Right ventricle myocardium superior (tissue), 1 donor: ENCODE data around the gene TNFRSF19. TPM values are rescaled to one million over a fixed set of nuclear protein-coding genes. Genes with fewer than 3 reads are reported as not detected.

Experiments used
- ATAC-seq: fragments of 200-7000 bp; cut with Tn5 transposase; one replicate; pipeline ENCODE4 v1.9.1; 2020; ENCODE audit warnings: mild to moderate bottlenecking; ENCODE audit not compliant: poor library complexity
- DNase-seq: peaks from one replicate; pipeline ENCODE4 v3.0.0-alpha.2; 2020
- intact Hi-C: fragments of 100-400 bp; cut with DNase I; formaldehyde crosslinking; loops from one replicate; pipeline ENCODE4 v1.11.2; 2022
- total RNA-seq: library from RNA; stranded (reverse); fragmentation: NEBNext Ultra II Directional; extraction: Animal tissue kit (Norgen Biotek cat#: 25700); gene quantifications from one replicate; pipeline ENCODE4 v1.2.1, GENCODE V29; 2021
- donor health status: DM: no; HTN: yes; CAD: no; lungs with severe emphysema.

TNFRSF19 gene
- total RNA-seq, 1 donor from 2014 or later: 30.2 TPM

DNA sequence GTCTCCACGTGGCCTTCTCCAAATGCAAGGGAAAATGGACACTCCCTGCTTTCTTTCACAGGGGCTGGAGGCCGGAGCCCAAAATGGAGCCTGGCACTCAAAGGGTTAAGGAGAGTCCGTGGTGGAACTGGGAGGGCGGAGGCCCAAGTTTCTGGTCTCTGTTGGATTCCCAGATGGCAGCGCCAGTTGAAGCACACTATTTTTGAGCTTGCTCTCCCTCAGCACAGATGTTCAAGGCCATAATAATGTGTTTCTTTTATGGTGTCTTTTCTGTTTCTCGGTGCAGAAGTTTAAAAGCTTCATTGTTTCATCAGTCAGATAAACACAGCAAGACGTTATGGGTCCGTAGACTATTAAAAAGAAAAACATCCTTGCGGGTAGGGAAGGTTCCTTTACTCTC lies 67.6 kb downstream of the TNFRSF19 start:
- peak; percentile 62 for ATAC-seq
- peak; percentile 54 for DNase-seq
- intact Hi-C loops: no loop called here

DNA sequence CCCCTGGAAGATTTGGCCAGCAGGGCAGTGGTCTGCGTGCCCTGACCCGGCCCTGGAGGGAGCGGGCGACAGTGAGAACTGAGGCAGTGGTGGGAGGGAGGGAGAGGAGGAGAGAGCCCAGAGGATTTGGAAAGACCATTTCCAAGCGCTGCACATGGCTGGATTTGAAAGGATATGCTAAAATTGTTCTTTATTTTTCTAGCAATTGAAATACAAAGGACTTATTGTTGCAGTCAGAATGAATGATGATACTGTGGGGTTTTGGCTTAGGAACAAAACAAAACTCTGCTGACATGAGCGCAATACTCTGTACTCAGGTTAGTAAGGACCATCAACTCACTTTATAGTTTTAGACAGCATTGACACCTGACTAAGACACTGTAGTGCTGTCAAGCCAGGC lies 69.5 kb downstream of the TNFRSF19 start:
- DNase-seq (no peak), ATAC-seq (no peak)
- intact Hi-C loops: no loop called here

DNA sequence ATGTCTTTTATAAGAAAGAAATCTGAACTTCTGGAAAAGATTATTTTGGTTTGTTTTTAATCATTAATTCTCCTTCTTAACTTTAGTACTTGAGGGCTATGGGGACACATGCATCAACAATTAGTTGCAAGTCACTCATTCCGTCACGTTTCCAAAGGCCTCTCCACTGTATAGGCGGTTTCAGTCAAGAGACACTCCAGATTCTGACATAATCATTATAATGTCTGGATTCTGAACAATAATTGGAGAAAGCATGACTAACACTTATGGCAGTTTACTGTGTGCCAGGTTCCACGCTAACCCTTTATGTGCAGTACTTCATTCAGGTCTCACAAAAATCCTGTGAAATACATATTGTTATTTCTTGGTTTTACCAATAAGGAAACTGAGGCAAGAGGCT lies 71.9 kb downstream of the TNFRSF19 start:
- intact Hi-C loops: no loop called here
- ATAC-seq: no peak
- no peak for DNase-seq

DNA sequence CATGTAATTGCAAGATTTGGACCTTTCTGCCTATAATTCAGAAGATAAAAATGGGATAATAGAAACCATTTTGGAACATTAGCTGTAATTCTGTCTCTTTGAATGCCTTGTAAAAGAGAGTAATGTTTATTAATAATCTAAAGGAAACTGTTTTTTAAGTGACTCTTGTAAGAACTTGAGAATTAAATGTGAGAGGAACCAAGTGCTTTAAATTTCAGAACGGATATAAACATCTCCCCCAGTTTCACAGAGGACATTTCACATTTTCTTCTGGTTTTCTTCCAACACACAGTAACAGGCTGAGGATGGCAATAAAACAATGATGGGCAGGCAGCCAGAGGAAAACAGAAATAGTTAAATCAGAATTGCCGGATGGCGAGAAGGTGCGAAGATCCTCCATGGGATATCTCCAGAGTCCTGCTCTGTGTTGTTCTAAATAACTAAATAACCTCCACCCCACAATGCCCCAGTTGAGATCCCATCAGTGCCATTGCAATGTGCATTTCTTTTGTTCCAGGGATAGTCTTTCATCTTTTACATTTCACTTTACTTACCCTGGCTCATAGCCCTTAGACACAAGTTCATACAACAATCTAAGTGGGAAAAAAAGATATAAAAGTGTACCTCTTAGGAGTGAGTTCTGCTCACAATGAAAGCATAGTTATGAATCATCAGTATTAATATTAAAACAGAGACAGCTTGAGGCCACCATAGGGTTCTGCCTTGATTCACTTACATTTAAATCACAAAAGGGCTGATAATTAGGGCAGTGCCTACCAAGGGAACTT lies 73.3 kb downstream of the TNFRSF19 start:
- no peak for ATAC-seq
- no peak for DNase-seq
- intact Hi-C loops: no loop called here

DNA sequence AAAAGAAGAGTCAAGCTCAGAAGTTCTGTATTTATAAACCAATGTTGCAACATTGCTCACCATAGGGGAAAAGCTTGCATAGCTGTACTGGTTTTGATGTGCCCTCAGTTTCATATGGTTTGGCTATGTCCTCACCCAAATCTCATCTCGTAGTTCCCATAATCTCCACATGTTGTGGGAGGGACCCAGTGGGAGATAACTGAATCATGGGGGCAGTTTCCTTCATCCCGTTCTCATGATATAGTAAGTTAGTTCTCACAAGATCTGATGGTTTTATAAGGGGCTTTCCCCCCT lies 73.9 kb downstream of the TNFRSF19 start:
- no peak for ATAC-seq
- DNase-seq: no peak
- intact Hi-C loops: no loop called here

DNA sequence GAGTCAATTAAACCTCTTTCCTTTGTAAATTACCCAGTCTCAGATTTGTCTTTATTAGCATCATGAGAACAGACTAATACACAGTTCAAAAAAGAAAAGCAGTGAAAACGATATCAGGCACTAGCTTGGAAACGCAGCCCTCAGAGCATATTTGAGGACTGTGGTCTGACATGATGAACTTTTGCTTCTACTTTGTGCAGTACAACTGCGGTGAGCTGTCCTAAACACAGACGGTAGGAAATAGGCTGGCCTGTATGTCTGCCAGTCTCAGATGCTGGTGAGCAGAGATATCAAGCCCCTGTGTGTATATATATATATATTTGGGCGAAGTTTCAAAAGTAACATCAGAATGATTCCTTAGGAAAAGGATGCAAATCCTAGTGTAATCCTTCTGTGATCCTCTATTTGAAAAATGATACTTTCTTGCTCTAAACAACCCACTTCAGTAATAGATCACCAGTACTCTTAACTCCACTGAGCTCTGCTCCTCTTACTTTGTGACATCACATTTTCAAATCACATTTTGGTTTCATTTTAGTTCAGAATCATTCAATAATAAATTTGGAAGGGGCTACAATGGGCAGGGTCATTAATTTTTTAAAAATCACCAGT lies 74.4 kb downstream of the TNFRSF19 start:
- DNase-seq: no peak
- peak; percentile 38 for ATAC-seq
- intact Hi-C loops: no loop called here

DNA sequence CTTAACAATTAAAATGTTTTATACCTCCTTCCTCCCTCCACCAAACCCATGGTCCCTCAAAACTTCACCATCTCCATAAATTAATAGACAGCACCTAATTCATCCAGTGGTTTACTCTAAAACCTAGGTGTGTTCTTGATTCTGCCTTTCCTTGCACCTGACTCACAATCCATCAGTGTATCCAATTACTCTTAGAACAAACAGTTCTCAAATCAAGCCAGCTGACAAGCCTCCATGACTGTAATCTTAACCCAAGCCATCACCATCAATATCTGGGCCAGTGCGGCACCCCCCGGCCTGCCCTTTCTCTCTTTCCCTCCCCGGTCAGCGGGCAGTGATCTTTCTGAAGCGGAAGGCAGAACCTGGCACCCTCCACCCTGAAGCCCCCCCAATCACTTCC lies 75.6 kb downstream of the TNFRSF19 start:
- ATAC-seq (no peak), DNase-seq (no peak)
- intact Hi-C loops: no loop called here

DNA sequence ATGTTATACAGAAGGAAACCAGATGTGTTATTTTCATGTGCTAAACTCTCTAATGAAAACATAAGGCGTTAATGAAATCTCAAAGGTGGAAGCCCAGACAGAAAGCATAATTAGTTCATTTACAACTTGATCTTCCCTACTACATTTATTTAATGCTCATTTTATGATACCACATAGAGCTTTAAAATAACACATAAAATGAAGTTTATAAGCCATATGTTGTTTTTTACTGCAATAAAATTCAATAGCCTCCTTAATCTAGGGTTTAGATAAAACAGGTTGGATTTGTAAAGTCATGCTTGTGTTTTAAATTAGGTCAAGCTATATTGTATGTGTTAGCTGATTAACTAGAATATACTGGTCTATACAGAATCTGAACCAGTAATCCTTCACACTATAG lies 81.2 kb downstream of the TNFRSF19 start:
- intact Hi-C loops: no loop called here
- ATAC-seq (no peak), DNase-seq (no peak)

DNA sequence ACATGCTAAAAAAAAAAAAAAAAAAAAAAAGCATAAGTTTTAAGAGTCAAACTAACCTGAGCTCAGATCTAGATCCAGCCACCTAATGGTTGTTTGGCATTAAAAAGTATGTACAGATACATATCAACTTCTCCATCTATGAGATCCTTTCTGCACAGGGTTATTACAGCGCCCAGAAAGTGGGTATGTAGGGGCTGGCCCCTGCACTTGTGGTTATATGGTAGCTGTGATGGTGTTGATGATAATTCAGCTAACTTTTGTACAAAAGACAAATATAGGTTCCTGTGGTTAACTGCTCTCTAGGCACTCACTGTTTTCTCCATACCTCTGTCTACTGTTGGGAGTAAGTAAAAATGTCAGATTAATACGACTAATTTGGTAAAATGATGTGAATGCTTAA lies 81.7 kb downstream of the TNFRSF19 start:
- no peak for ATAC-seq
- no peak for DNase-seq
- intact Hi-C loops: no loop called here

DNA sequence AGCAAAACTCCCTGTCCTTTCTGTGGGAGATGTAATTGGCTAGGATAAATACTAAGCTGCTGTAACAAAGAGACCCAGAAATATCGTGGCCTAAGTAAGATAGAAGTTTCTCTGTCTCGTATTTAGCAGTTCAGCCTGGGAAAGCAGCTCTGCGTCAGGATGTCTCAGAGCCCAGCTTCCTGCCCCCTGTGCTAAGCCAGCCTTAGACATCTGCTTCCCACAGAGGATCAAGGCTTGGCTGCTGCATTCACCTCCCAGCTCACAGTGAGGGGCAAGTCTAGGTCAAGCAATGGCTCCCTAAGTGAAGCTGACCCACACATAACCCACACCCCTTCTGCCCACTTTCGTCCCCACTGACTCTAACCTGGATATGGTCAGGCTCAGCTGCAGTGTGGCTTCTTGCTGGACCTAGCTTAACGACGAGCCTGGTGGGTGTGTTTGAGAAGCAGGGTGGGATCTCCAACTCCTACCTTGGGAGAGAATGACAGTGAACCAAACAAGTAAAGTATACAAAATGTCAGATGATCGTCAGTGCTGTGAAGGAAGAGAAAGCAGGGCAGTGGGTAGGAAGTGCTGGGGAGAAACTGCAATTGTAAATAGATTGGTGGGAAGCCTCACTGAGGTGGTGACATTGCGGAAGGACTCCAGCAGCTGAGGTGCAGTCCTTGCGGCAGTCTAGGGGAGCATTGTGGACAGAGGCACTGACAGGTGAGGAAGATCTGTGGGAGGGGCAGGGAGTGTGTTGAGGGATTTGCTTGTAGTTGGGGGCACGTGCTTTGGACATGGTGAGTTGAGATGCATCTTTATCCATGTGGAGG lies 82.9 kb downstream of the TNFRSF19 start:
- ATAC-seq: peak; percentile 26
- intact Hi-C loops: no loop called here
- no peak for DNase-seq

DNA sequence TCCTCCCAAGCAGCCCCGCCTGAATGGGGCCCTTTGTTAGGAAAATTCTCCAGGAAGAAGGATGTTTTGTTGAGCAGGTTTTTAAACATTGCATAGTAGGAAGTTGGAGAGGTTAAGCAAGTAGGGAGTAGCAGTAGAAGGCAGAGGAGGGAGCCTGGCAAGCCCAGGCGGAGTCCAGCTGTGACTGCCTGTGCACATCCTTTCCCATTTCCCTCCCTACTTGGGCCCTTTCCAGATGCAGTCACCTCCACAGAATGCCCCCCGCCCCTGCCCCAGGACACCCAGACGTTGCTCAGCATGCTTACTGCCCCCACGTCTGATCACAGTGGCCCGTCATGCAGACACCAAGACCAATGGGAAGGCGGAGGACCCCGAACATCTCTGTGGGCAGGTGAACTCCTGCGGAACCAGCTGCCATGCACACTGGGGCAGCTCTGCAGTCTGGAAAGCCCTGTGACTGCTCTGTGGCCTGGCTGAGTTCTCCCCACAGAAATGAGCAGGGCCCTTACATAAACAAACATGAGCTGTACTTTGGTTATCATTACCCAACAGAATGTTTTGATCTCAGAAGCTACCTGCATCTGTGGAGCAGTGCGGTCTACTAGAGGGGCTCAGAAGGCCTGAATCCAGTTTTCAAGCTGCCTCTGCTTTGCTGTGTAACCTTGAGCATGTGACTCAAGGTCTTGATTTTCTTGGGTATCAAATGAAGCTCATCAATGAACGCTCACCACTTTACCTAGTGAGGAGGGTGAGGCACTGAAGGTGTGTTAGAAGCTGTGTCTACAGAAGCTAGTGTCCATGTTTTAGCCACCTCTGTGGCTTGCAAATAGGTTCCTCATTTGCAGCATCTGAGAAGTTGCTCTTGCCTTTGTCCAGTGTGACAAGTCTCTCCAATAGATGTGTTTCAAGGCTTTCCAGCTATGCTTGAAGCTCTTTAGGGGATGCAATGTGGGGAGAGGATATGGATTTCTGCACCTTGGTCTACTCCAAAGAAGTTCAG lies 84.2 kb downstream of the TNFRSF19 start:
- ATAC-seq: peak; percentile 50
- intact Hi-C loops: no loop called here
- peak; percentile 61 for DNase-seq

DNA sequence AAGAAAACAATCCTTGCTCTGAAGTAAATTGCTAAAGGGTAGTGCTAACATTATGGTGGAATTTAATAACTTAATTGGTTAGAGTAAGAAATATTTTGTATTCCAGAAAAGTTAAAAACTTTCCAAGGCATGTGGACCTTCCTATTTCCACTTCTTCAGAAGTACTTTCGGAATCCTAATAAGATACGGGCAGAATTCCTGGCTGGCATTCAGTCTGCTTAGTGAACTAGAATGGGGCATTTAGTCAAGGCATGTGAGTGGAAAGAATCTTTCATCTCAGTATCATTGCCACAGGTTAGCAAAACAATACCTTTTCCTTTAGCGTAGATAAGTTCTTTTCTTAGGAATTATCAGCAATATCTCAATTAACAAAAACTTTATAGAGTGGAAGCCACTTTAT lies 85.1 kb downstream of the TNFRSF19 start:
- ATAC-seq: no peak
- no peak for DNase-seq
- intact Hi-C loops: no loop called here

DNA sequence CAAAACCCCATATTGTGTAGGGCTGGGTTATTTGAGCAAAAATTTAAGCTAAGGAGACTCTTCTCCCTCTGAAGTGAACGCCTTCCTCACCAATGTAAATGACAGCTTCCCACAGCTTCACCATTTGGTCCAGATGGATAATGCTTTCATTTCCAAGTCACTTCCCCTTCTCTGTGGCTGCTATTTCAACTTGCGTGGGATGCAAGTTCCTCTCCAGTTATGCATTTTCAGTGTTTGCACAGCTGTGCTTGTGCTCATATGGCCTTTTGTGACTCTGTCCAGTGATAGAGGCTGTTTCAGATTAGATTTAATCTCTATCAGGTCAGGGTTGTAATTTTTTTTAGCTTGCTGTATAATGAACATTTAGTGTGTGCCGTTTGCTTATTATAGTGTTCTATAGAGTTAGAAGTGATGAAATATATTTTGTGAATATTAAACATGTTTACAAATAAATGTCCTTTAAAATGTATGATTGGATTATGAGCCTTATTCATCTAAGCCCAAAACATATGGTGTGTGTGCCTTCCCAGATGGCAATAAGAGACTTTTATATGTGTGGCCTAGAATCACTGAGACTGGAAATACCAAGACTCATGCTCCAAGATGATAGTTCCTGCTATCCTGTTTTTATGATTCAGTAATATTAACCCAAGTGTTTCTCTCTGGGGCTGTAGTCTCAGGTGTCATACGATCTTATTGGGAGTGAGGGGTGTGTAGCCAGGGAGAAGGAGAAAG lies 86.6 kb downstream of the TNFRSF19 start:
- ATAC-seq (peak; percentile 36), DNase-seq (no peak)
- intact Hi-C loops: no loop called here

DNA sequence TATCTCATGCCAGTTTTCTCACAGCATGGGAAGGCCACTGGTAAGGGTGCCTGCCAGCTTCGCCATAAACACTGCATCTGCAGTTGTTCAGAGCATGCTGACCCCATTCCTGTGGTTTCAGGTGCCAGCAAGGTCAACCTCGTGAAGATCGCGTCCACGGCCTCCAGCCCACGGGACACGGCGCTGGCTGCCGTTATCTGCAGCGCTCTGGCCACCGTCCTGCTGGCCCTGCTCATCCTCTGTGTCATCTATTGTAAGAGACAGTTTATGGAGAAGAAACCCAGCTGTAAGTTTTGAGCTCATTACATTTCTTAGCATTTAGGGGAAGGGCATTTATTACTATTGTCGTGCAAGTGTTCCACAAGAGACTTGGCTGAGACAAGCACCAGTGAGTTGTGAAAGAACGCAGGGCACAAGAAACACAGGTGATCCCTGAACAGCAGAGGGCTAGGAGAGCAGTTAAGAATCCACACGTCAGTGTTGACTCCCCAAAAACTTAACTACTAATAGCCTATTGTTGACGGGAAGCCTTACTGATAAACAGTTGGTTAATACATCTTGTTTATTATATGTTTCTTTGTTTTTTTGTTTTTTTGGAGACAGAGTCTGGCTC lies 88.8 kb downstream of the TNFRSF19 start:
- intact Hi-C loops: no loop called here
- peak; percentile 68 for ATAC-seq
- peak; percentile 77 for DNase-seq

DNA sequence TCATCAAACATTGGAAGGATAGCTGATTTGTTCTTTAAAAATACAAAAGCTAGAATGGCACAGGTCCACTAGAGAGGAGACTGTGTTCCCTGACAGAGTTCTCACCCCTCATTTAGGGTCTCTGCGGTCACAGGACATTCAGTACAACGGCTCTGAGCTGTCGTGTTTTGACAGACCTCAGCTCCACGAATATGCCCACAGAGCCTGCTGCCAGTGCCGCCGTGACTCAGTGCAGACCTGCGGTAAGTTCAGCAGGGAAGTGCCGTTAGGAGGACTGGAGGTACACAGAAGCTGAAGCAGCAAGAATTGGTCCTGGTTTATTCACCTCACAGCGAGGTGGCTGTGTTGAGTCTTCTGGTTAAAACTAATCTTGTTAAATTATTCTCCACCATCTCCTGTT lies 90.0 kb downstream of the TNFRSF19 start:
- ATAC-seq: no peak
- intact Hi-C loops: no loop called here

DNA sequence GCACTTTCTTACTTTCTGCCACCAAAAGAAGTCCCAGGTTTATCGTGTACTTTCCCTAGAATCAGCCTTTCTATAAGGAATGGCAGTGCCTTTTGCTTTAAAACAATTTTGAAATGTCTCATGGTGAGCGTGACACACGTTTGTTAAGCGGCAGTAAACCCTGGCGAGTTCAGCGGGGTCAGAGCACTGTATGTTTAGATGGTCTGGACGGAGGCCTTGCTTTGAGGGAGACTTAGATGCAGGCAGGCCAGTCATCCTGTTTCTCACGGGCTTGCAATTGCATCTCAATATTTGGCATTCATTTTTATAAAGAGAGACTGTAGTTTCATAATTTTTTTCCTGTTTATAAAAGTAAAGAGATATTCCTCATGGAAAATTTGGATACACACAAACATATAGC lies 96.4 kb downstream of the TNFRSF19 start:
- no peak for DNase-seq
- intact Hi-C loops: no loop called here
- no peak for ATAC-seq

More for the DNA sequence above, 90.0 kb downstream of the TNFRSF19 start:
- DNase-seq: no peak

DNA sequence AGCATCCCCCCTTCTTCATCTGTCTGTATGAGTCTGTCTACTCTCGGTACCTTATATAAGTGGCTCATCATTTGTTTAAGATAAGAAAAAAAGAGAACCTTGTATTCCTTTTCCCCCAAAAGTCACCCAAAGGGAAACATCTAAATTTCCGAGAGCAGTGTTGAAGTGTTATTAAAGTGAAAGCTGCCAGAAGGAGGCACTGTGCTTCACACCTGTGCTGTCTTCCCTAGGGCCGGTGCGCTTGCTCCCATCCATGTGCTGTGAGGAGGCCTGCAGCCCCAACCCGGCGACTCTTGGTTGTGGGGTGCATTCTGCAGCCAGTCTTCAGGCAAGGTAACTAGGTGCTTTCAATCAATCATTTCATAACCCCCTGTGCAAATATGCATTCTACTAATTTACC lies 97.5 kb downstream of the TNFRSF19 start:
- ATAC-seq (no peak), DNase-seq (no peak)
- intact Hi-C loops: no loop called here

DNA sequence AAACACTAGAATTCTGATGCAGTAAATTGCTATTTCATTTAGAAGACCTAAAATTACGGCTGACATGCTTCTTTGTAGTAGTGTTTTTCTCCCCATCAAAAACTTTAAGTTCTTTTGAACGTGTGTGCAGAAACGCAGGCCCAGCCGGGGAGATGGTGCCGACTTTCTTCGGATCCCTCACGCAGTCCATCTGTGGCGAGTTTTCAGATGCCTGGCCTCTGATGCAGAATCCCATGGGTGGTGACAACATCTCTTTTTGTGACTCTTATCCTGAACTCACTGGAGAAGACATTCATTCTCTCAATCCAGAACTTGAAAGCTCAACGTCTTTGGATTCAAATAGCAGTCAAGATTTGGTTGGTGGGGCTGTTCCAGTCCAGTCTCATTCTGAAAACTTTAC lies 98.3 kb downstream of the TNFRSF19 start:
- peak; percentile 30 for ATAC-seq
- intact Hi-C loops: no loop called here
- DNase-seq: no peak
